Vagina (tissue), 2 donors: ENCODE data around the gene ZNF28.
"Not testable (repeated sequence)": the region's sequence is repeated elsewhere in the genome, so short reads cannot be mapped to it uniquely, and the experiment has no call there.

ENCODE experiments used
- CTCF ChIP-seq, 3 experiments: fragments of 450-650 bp in 2 of 3; fragments of 200-600 bp in 1 of 3; sonication (generic) in 1 of 3; IDR thresholded peaks; one replicate each; pipeline ENCODE4 v1.5.1; 2017 to 2019; ENCODE audit warnings: antibody characterized with exemption in 3 of 3, mild to moderate bottlenecking in 2 of 3, moderate library complexity in 2 of 3
- POLR2A ChIP-seq, 2 donors: fragments of 450-650 bp; IDR thresholded peaks; one replicate each; pipeline ENCODE4 v1.6.1; 2017; ENCODE audit warnings: antibody characterized with exemption in 2 of 2, mild to moderate bottlenecking in 2 of 2, moderate library complexity in 2 of 2

DNA sequence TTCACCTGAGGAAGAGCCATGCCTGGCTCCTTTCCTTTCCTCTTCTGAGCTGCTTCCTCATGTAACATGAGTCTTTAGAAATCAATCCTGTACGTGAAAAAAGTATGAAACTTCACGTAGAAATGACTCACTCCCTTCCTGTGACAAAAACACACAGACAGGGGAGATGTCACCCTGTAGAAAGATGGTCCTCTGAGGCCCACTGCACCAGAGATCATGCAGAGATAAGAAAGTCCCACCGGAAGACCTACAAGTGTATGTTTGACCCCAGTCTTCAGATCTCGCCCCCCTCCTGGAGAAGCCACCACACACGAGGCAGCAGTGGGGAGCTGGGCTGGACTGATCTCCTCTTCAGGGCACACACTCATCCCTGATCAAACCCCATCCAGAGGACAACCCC, 12.1 kb upstream of the ZNF28 start:
- not testable (repeated sequence) for TF ChIP-seq POLR2A, CTCF (IDR thresholded peaks at IDR 0.05)
